AML-193 (cell line): Measurements from ENCODE around the gene TSPEAR.

Source experiments
- DNase-seq, 2 experiments: peaks; one replicate each; lab custom pipeline; 2025; lab: John Stamatoyannopoulos, UW

TSPEAR gene

DNA sequence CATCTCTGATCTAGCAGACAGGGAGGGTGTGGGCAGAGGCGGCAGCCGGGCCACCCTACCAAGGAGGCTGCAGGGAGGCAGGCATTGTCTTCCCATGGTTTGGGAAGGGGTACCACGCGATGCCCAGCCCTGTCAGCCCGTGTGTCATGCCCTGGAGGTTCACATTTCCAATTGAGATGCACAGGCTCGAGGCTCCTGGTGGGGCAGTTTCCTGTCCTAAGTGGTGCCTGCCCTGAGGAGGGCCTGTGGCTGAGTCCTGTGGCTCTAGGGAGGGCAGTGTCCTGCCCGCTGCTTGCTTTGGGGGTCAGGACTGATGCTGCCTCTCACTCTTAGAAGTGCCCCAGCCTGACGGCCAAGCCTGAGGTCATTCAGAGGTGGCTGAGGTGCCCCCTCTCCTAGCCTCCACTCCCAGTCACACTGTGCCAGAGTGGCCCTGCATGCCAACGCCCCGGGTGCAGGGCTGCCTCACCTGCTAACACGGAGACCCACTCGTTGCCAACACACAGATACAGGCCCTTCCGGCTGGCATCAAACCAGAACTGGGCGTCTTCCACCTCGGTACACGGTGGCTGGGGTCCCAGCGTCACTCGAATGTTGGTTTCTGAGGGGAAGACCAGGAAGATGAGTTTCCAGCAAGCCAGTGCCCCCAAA, 183.3 kb downstream of the TSPEAR start:
- DNase-seq, result no peak

GRCh38 chr21:44527156-44527982, 184.0 kb downstream of the TSPEAR start:
- DNase-seq, result no peak

- no peak for DNase-seq
Observed at GRCh38 chr21:44526096-44526997, 185.0 kb downstream of the TSPEAR start.

- DNase-seq, result no peak
Observed at GRCh38 chr21:44525391-44526095, 185.8 kb downstream of the TSPEAR start.

DNA sequence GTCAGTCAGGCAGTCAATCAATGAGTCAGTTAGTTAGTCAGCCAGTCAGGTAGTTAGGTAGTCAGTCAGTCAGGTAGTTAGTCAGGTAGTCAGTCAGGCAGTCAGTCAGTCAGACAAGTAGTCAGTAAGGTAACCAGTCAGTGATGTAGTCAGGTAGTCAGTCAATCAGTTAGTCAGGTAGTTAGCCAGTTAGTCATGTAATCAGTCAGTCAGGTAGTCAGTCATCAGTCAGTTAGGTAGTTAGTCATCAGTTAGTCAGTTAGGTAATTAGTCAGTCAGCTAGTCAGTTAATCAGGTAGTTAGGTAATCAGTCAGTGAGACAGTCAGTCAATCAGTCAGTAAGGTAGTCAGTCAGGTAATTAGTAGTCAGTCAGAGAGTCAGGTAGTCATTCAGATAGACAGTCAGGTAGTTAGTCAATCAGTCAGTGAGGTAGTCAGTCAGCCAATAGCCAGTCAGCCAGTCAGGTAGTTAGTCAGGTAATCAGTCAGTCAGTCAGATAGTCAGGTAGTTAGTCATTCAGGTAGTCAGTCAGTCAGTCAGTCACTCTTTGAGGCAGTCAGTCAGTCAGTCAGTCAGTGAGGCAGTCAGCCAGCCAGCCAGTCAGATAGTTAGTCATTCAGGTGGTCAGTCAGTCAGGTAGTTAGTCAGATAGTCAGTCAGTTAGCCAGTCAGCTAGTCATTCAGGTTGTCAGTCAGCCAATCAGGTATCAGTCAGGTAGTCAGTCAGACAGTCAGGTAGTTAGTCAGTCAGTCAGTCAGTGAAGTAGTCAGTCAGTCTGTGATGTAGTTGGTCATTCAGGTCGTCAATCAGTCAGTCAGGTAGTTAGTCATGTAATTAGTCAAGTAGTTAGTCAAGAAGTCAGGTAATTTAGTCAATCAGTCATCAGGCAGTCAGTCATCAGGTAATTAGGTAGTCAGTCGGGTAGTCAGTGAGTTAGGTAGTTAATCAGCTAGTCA, 186.7 kb downstream of the TSPEAR start:
- DNase-seq, result no peak

DNA sequence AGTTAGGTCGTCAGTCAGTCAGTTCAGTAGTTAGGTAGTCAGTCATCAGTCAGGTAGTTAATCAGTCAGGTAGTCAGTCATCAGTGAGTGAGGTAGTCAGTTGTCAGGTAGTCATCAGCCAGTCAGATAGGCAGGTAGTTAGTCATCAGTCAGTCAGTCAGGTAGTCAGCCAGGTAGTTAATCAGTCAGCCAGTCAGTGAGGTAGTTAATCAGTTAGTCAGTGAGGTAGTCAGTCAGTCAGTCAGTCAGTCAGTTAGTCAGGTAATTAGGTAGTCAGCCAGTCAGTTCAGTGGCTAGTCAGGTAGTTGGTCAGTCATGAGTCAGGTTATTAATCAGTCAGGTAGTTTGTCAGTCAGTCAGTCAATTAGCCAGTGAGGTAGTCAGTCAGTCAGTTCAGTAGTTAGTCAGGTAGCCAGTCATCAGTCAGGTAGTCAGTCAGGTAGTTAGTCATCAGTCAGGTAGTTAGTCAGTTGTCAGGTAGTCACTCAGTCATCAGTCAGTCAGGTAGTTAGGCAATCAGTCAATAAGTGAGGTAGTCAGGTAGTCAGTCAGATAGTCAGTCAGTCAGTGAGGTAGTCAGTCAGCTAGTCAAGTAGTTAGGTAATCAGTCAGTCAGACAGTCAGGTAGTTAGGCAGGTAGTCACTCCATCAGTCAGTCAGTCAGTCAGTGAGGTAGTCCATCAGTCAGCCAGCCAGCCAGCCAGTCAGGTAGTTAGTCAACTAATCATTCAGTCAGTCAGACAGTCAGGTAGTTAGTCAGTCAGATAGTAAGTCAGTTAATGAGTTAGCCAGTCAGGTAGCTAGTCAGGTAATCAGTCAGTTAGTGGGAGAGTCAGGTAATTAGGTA, 187.6 kb downstream of the TSPEAR start:
- DNase-seq, result no peak

DNA sequence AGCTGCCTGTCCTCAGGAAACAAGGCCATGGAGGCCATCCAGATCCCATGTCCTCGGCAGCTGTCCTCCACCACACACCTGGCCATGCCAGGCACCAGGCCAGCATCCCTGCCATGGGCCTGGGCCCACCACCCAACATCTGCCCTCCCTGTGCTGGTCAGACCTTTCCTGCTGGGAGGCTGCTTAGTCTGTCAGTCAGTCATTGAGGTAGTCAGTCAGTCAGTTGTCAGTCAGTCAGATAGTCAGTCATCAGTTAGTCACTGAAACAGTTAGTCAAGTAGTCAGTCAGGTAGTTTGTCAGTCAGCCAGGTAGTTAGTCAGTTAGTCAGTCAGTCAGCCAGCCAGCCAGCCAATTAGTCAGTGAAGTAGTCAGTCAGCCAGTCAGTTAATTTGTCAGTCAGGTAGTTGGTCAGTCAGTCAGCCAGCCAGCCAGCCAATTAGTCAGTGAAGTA, 188.6 kb downstream of the TSPEAR start:
- no peak for DNase-seq

DNA sequence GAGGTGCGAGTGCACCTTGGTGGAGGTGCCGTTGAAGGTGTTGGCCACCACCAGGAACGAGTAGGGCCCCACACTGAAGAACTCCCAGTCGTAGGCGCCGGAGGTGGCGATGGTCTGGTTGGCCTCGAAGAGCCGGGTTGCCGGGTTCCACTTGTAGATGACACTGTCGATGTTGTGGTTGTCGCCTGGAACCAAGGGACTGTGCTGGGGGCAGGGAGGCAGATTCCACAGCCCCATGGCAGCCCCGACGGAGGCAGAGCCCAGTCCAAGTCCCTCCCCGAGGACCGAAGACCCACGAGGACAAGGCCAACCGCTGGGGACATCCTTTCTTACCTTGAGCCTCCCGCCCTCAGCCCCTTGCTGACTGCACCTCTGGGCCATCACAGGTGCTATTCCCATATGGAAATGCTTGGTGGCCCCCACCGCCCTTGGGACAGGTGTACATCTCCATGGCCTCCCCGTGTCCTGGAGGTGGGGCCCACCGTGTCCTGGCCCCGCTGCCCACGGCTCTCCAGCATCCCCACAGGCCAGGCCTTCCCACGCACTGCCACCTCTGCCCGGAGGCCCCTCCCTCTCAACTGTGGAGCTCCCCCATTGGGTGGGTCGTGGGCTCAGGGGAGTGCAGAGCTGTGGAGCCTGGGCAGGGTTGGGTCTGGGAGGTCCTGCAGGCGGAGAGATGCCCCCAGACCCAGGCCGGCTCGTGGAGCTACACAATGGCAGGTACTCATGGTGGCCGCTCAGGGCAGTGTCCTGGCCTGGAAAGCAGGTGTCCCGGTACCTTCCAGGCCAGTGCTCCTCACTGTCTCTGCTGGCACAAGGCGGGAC, 189.2 kb downstream of the TSPEAR start:
- DNase-seq, result no peak

GRCh38 chr21:44521301-44521927, 190.0 kb downstream of the TSPEAR start:
- no peak for DNase-seq

GRCh38 chr21:44520326-44521300, 190.8 kb downstream of the TSPEAR start:
- DNase-seq, result no peak

DNA sequence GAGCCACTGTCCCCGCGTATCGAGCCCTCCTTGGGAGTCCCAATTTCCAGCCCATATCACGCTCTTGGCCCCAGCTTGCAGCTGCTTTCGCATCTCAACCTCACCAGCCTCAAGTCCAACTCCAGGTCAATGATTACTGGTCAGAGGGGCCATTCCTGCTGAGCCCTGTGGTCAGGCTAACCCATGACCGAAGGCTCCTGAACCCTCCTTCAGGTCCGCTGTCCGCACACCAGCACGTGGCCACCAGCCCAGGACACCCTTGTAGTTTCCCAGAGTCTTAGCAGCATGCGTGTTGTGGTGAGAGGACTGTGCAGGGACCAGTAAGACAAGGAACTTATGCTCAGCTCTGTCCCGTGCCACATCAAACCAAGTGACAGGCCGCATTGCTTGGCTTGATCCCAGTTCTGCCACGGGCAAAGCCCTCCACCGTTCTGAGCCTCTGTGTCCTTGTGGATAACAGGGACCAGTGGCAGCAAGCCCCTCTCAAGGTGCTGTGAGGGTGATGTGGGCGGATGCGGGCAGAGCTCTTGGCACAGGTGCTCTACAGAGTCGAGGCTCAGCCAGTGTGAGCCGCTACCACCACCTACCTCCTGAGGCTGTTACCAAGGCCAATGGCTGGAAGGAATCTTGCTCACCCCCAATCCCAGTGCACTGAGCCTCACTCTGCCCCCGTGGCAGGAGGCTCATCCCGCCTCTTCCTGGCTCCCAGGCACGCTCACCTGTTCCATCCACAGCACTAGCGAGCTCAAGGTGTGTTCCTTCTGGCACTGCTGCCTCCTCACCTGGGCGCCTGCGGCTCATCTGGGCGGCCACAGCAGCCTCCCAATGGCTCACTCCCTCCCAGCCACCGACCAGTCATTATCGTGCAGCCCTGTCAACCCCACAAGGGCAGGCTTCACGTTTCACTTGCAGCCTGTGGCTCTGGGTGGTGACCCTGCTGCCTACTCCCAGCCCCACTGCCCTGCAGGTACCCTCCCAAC, 191.7 kb downstream of the TSPEAR start:
- DNase-seq, result no peak

DNA sequence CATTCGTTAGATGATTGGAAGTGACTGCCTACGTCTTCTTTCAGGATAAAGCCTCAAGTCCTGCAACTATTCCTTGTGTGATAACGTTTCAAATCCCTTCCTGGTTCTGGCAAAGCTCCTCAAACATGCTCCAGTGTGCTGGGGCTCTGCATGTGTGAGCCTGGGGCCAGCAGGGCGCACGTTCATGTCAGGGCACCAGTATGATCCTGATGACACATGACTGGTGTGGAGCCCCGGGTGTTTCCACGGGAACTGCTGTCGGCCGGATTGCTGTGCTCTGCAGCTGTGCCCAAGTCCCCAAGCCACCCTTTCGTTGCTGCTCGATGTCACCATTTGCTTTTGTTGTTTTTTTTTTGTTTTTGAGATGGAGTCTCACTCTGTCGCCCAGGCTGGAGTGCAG, 192.7 kb downstream of the TSPEAR start:
- no peak for DNase-seq

DNA sequence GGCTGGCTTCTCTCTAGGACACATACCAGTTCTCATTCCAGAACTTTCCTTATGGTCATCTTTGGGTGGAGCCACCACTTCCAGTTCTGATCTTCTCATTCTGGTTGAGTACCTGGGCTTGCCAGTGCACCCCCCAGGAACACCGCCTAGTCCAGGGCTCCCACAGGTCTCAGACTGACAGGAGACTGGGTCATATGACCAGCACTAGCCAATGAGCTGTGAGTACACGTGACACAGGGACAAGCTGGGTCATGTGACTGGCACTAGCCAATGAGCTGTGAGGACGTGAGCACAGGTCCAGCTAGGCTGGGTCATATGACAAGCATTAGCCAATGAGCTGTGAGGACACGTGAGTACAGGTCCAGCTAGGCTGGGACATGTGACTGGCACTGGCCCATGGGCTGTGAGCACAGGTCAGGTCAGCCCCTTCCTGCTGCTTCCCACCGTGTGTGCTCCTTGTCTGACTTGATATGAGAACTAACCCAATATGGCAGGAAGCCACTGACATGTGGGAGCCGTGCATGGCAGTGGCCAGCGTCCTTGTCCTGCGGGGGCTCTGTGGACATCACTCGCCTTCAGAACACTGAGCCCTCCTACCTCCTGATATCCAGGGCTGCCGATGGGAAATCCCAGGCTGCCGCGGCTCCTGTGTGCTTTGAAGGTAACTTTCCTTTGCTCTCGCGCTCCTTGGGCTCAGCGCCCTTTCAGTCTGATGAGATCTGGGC, 194.0 kb downstream of the TSPEAR start:
- no peak for DNase-seq

DNA sequence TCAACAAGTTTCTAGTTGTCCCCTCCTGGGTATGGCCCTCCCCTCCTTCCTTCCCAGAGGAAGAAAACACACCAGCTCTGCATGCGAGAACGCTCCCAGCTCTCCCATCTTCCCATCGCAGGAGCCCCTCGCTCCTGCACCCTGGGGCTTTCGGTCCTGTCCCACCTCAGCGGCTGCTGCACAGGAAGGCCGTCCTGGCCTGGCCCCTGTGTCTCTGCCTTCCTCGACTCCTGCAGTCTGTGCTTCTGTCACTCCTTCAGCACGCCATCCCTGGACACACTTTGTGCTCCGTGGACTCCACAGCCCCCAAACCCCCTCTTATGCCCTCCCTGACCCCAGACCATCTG, 194.6 kb downstream of the TSPEAR start:
- no peak for DNase-seq

DNA sequence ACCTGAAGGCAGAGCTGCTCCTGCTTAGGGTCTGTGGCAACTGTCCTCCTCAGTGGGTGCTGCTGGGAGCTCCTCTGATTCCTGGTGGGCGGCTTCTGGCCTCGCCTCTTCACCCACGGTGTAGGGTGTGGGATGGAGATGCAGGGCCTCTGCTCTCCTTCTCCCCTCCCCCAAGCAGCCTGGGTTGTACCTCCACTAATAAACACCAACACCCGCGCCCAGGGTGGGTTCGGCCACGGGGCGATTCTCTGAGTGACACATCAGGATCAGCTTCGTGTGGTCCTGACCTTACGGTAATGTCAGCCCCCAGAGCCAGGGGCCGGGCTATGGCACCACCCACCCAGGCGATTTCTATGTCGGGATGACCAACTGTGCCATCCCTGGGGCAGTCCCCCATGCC, 195.0 kb downstream of the TSPEAR start:
- DNase-seq, result no peak
